Heart left ventricle (tissue), 13 donors: Measurements from ENCODE around the gene CLCN1.

Experiments
- CTCF ChIP-seq, 12 donors: fragments of 200-600 bp; sonication (generic) in 4 of 12; IDR thresholded peaks; one replicate each; pipeline versions ENCODE4 v1.5.0 to v1.8.0; 2018 to 2022; ENCODE audit warnings: antibody characterized with exemption in 12 of 12, mild to moderate bottlenecking in 5 of 12
- POLR2A ChIP-seq, 2 donors: fragments of 450-650 bp; IDR thresholded peaks; one replicate each; pipeline ENCODE4 v1.6.1; 2017; ENCODE audit warnings: antibody characterized with exemption in 2 of 2, mild to moderate bottlenecking in 2 of 2, moderate library complexity in 2 of 2
- donor health status: ischemic (EF 13 %, LVEDD 7.1; RV severe dilation, severe dysfunction).
- donor health status: DM: no; HTN: yes; CAD: no.
- donor health status: DM: no; HTN: no; CAD: no.
- donor health status: ischemic (EF 25% LVEDD 6.9; RV normal size, moderate dysfunction).
- donor health status: ischemic (EF 25% LVEDD 5.7; RV mildly dilated, moderate dysfunction).
- donor health status: ischemic (EF 35%, LVEDD 5.7; RV mildly dilated, moderate dysfunction).
- donor health status: nonischemic (EF 11% LVEDD 7.7; RV severe dilation, severe dysfunction).
- donor health status: DM: yes; HTN: yes; CAD: no.
- donor health status: PGD.
- donor health status: ischemic (EF 29% LVEDD 5.4; RV normal size, mild dysfunction).
- donor health status: nonischemic (EF 23%, LVEDD 6.1; RV moderate dilation, normal function).

- TF ChIP-seq CTCF (IDR thresholded peaks at IDR 0.05) (no peak), POLR2A (IDR thresholded peaks at IDR 0.05) (no peak)
Observed at GRCh38 chr7:143292876-143293275, 23.0 kb upstream of the CLCN1 start.
